Hepatocyte (in vitro differentiated cells): Measurements from ENCODE around the gene SLC2A5. TPM values are rescaled to one million over a fixed set of nuclear protein-coding genes. Genes with fewer than 3 reads are reported as not detected.

ENCODE experiments used
- DNase-seq: peaks from one replicate; pipeline ENCODE4 v3.0.0-alpha.2; 2016; ENCODE audit warnings: low spot score
- H2AFZ ChIP-seq: fragments of 200-600 bp; sonication (generic); 2 replicates; pipeline ENCODE4 v1.6.0; 2016; ENCODE audit warnings: antibody characterized with exemption, mild to moderate bottlenecking
- H3K27ac ChIP-seq: fragments of 200-600 bp; sonication (generic); 2 replicates; pipeline ENCODE4 v1.5.1; 2016; ENCODE audit warnings: mild to moderate bottlenecking
- H3K27me3 ChIP-seq: fragments of 200-600 bp; sonication (generic); 2 replicates; pipeline ENCODE4 v1.6.1; 2016
- H3K36me3 ChIP-seq: fragments of 200-600 bp; sonication (generic); replicated peaks from 2 replicates; pipeline ENCODE4 v1.5.1; 2016; ENCODE audit warnings: low read depth; ENCODE audit not compliant: insufficient read depth
- H3K4me1 ChIP-seq: fragments of 200-600 bp; sonication (generic); 2 replicates; pipeline ENCODE4 v1.5.1; 2016; ENCODE audit warnings: mild to moderate bottlenecking, moderate library complexity; ENCODE audit not compliant: insufficient read depth
- H3K4me2 ChIP-seq: fragments of 200-600 bp; sonication (generic); 2 replicates; pipeline ENCODE4 v1.6.0; 2016
- H3K4me3 ChIP-seq: fragments of 200-600 bp; sonication (generic); 2 replicates; pipeline ENCODE4 v1.5.1; 2016; ENCODE audit warnings: mild to moderate bottlenecking
- H3K79me2 ChIP-seq: fragments of 200-600 bp; sonication (generic); 2 replicates; pipeline ENCODE4 v1.6.0; 2017; ENCODE audit warnings: mild to moderate bottlenecking
- H3K9me2 ChIP-seq: fragments of 200-600 bp; sonication (generic); replicated peaks from 2 replicates; pipeline ENCODE4 v1.6.0; 2017; ENCODE audit warnings: mild to moderate bottlenecking; ENCODE audit not compliant: insufficient read depth
- H3K9me3 ChIP-seq: fragments of 200-600 bp; sonication (generic); 2 replicates; pipeline ENCODE4 v1.5.1; 2016; ENCODE audit warnings: low read depth, mild to moderate bottlenecking
- H4K20me1 ChIP-seq: fragments of 200-600 bp; sonication (generic); 2 replicates; pipeline ENCODE4 v1.6.0; 2016; ENCODE audit warnings: mild to moderate bottlenecking; ENCODE audit not compliant: insufficient read depth, poor library complexity, severe bottlenecking
- EZH2 ChIP-seq: fragments of 200-600 bp; sonication (generic); IDR thresholded peaks from 2 replicates; pipeline ENCODE4 v1.6.1; 2016; ENCODE audit warnings: antibody characterized with exemption, mild to moderate bottlenecking, borderline replicate concordance
- EZH2phosphoT487 ChIP-seq: fragments of 200-600 bp; sonication (generic); IDR thresholded peaks from one replicate; pipeline ENCODE4 v1.6.1; 2018; ENCODE audit warnings: antibody characterized with exemption, mild to moderate bottlenecking, low read depth, moderate library complexity; ENCODE audit not compliant: unreplicated experiment, severe bottlenecking
- WGBS: methylation state at CpG from one replicate; pipeline ENCODE4 v1.1.6; 2016; ENCODE audit warnings: low lambda C conversion rate; ENCODE audit errors: missing lambda C conversion rate; 5-methylcytosine and 5-hydroxymethylcytosine counted together
- polyA plus RNA-seq: library from polyadenylated mRNA; unstranded; fragments of >200 nt; fragmentation: Nextera tagmentation; extraction: Ambion mirVana; gene quantifications from 2 replicates; pipeline ENCODE4 v1.2.1, GENCODE V29; 2016
- small RNA-seq: library from RNA; depleted of rRNA; stranded (forward); fragments of <200 nt; gene quantifications from one replicate; pipeline ENCODE3, GENCODE V24; 2014
- total RNA-seq: library from RNA; depleted of rRNA; stranded (reverse); fragments of >200 nt; gene quantifications from 2 replicates; pipeline ENCODE4 v1.2.3, GENCODE V29; 2014
- TF ChIP-seq, protein P1 (sequence below): fragments of 200-600 bp; sonication (generic); IDR thresholded peaks from 2 replicates; pipeline ENCODE4 v1.5.1; 2016; ENCODE audit warnings: antibody characterized with exemption, mild to moderate bottlenecking; ENCODE audit not compliant: poor library complexity

The SLC2A5 gene
- total and polyA plus RNA-seq, 2 experiments from 2014 or later, result 7.2 to 8.2 TPM

- Histone ChIP-seq H3K36me3 (no peaks in the 10 kb centered on the region), H3K9me3 (no peaks in the 10 kb centered on the region), H3K4me3 (no peak overlapping the region), H4K20me1 (no peaks in the 10 kb centered on the region), H3K27me3 (no peaks in the 10 kb centered on the region), H3K4me2 (no peak overlapping the region), H3K9me2 (no peaks in the 10 kb centered on the region), H3K4me1 (no peaks in the 10 kb centered on the region), H2AFZ (no peak overlapping the region), H3K27ac (no peak overlapping the region), H3K79me2 (no peaks in the 10 kb centered on the region)
- DNase-seq, result peak; percentile 58
- WGBS, result 80% methylated on average over 14 of the region's 14 CpGs
- TF ChIP-seq, protein P1, sequence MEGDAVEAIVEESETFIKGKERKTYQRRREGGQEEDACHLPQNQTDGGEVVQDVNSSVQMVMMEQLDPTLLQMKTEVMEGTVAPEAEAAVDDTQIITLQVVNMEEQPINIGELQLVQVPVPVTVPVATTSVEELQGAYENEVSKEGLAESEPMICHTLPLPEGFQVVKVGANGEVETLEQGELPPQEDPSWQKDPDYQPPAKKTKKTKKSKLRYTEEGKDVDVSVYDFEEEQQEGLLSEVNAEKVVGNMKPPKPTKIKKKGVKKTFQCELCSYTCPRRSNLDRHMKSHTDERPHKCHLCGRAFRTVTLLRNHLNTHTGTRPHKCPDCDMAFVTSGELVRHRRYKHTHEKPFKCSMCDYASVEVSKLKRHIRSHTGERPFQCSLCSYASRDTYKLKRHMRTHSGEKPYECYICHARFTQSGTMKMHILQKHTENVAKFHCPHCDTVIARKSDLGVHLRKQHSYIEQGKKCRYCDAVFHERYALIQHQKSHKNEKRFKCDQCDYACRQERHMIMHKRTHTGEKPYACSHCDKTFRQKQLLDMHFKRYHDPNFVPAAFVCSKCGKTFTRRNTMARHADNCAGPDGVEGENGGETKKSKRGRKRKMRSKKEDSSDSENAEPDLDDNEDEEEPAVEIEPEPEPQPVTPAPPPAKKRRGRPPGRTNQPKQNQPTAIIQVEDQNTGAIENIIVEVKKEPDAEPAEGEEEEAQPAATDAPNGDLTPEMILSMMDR, result no peak
- TF ChIP-seq EZH2 (no peak), EZH2phosphoT487 (no peak)
Observed at GRCh38 chr1:8985915-8986813, 83.3 kb downstream of the SLC2A5 start.

Small RNA genes lying within 50 kb of the gene (small RNA-seq; reads per million reads assigned to genes)
- not detected for gene RF00424

Other genes starting within 250 kb of the SLC2A5 start
- gene ENO1, start 190.9 kb downstream of the SLC2A5 start, total RNA-seq, result 580 and 659 TPM in 2 replicates
- 868 and 876 TPM in 2 replicates for gene ENO1, start 190.9 kb downstream of the SLC2A5 start, polyA plus RNA-seq
- gene CA6, start 123.8 kb downstream of the SLC2A5 start, total RNA-seq, result not detected in 2 replicates
- not detected in 2 replicates for gene CA6, start 123.8 kb downstream of the SLC2A5 start, polyA plus RNA-seq
- gene SLC2A7, start 43.2 kb downstream of the SLC2A5 start, total RNA-seq, result 0.16 and 0.27 TPM in 2 replicates
- 0.13 and 0.40 TPM in 2 replicates for gene SLC2A7, start 43.2 kb downstream of the SLC2A5 start, polyA plus RNA-seq
- 15.3 and 18.6 TPM in 2 replicates for gene GPR157, start 59.5 kb upstream of the SLC2A5 start, total RNA-seq
- 6.9 and 14.4 TPM in 2 replicates for gene GPR157, start 59.5 kb upstream of the SLC2A5 start, polyA plus RNA-seq
- gene H6PD, start 165.1 kb upstream of the SLC2A5 start, total RNA-seq, result 40.4 and 54.8 TPM in 2 replicates
- gene H6PD, start 165.1 kb upstream of the SLC2A5 start, polyA plus RNA-seq, result 23.9 and 26.3 TPM in 2 replicates
- 61.3 and 66.9 TPM in 2 replicates for gene SPSB1, start 223.3 kb upstream of the SLC2A5 start, total RNA-seq
- gene SPSB1, start 223.3 kb upstream of the SLC2A5 start, polyA plus RNA-seq, result 75.3 and 102 TPM in 2 replicates